H9 (cell line): ENCODE measurements around the gene KRTAP4-8. TPM values are rescaled to one million over a fixed set of nuclear protein-coding genes. Genes with fewer than 3 reads are reported as not detected.

Experiments
- DNase-seq: peaks from one replicate; pipeline ENCODE4 v3.0.0-alpha.2; 2017
- H2AFZ ChIP-seq: one replicate; pipeline ENCODE4 v1.6.1; 2013; ENCODE audit warnings: mild to moderate bottlenecking, low read length, control low read depth, moderate library complexity
- H2AK5ac ChIP-seq: 2 replicates; pipeline ENCODE4 v1.6.1; 2013; ENCODE audit warnings: low read length, control low read depth, mixed read lengths; ENCODE audit not compliant: insufficient read length
- H2BK120ac ChIP-seq: one replicate; pipeline ENCODE4 v1.6.1; 2013; ENCODE audit warnings: low read depth, mild to moderate bottlenecking, low read length, control low read depth, inconsistent platforms; ENCODE audit not compliant: poor library complexity, severe bottlenecking
- H2BK12ac ChIP-seq: 2 replicates; pipeline ENCODE4 v1.6.1; 2013; ENCODE audit warnings: low read length, control low read depth, mixed read lengths, low read depth; ENCODE audit not compliant: insufficient read length
- H2BK15ac ChIP-seq: 2 replicates; pipeline ENCODE4 v1.6.1; 2013; ENCODE audit warnings: low read depth, low read length, control low read depth
- H2BK20ac ChIP-seq: one replicate; pipeline ENCODE4 v1.6.1; 2013; ENCODE audit warnings: low read depth, mild to moderate bottlenecking, low read length, control low read depth, inconsistent platforms; ENCODE audit not compliant: poor library complexity, severe bottlenecking
- H2BK5ac ChIP-seq: 2 replicates; pipeline ENCODE4 v1.6.1; 2013; ENCODE audit warnings: low read length, control low read depth, mixed read lengths; ENCODE audit not compliant: insufficient read length
- H3K14ac ChIP-seq: 2 replicates; pipeline ENCODE4 v1.6.1; 2013; ENCODE audit warnings: low read length, control low read depth; ENCODE audit not compliant: insufficient read depth
- H3K18ac ChIP-seq: 2 replicates; pipeline ENCODE4 v1.6.1; 2013; ENCODE audit warnings: low read depth, mild to moderate bottlenecking, mixed read lengths, low read length, control low read depth; ENCODE audit not compliant: insufficient read length
- H3K23ac ChIP-seq: 2 replicates; pipeline ENCODE4 v1.6.1; 2013; ENCODE audit warnings: low read length, control low read depth, mixed read lengths, low read depth; ENCODE audit not compliant: insufficient read length
- H3K23me2 ChIP-seq: 2 replicates; pipeline ENCODE4 v1.6.1; 2013; ENCODE audit warnings: low read depth, mild to moderate bottlenecking, mixed read lengths, low read length, control low read depth; ENCODE audit not compliant: insufficient read length, poor library complexity, severe bottlenecking
- H3K27ac ChIP-seq: 2 replicates; pipeline ENCODE4 v1.5.1; 2013; ENCODE audit warnings: low read length, control low read depth, mixed read lengths, low read depth; ENCODE audit not compliant: insufficient read length
- H3K27me3 ChIP-seq: 2 replicates; pipeline ENCODE4 v1.6.1; 2013; ENCODE audit warnings: low read length, control low read depth, inconsistent platforms; ENCODE audit not compliant: insufficient read depth
- H3K4ac ChIP-seq: 2 replicates; pipeline ENCODE4 v1.6.1; 2013; ENCODE audit warnings: low read depth, mild to moderate bottlenecking, control low read depth, inconsistent platforms, low read length, moderate library complexity
- H3K4me1 ChIP-seq: 2 replicates; pipeline ENCODE4 v1.6.1; 2013; ENCODE audit warnings: low read length, control low read depth, inconsistent platforms; ENCODE audit not compliant: insufficient read depth
- H3K4me2 ChIP-seq: 2 replicates; pipeline ENCODE4 v1.6.1; 2013; ENCODE audit warnings: low read length, control low read depth, mixed read lengths; ENCODE audit not compliant: insufficient read length, insufficient read depth
- H3K56ac ChIP-seq: 2 replicates; pipeline ENCODE4 v1.6.1; 2013; ENCODE audit warnings: low read depth, mild to moderate bottlenecking, mixed read lengths, low read length, control low read depth; ENCODE audit not compliant: insufficient read length
- H3K79me1 ChIP-seq: 2 replicates; pipeline ENCODE4 v1.6.1; 2013; ENCODE audit warnings: low read depth, mild to moderate bottlenecking, moderate library complexity, low read length, control low read depth, inconsistent platforms; ENCODE audit not compliant: insufficient read depth, poor library complexity, severe bottlenecking
- H3K79me2 ChIP-seq: 2 replicates; pipeline ENCODE4 v1.6.1; 2013; ENCODE audit warnings: low read length, control low read depth, inconsistent platforms; ENCODE audit not compliant: insufficient read depth
- H3K9ac ChIP-seq: 2 replicates; pipeline ENCODE4 v1.6.1; 2013; ENCODE audit warnings: low read length, control low read depth, mixed read lengths; ENCODE audit not compliant: insufficient read length; ENCODE audit errors: extremely low read depth
- H3K9me3 ChIP-seq: one replicate; pipeline ENCODE4 v1.6.1; 2013; ENCODE audit warnings: low read depth, low read length, inconsistent platforms; ENCODE audit not compliant: control insufficient read depth
- H3T11ph ChIP-seq: one replicate; pipeline ENCODE4 v1.6.1; 2013; ENCODE audit warnings: mild to moderate bottlenecking, low read length, control low read depth, inconsistent platforms
- H4K20me1 ChIP-seq: one replicate; pipeline ENCODE4 v1.6.1; 2013; ENCODE audit not compliant: control insufficient read depth, insufficient read length, insufficient read depth
- H4K5ac ChIP-seq: 2 replicates; pipeline ENCODE4 v1.6.1; 2013; ENCODE audit warnings: low read depth, mild to moderate bottlenecking, mixed read lengths, low read length, control low read depth; ENCODE audit not compliant: insufficient read length
- H4K8ac ChIP-seq: replicated peaks from 2 replicates; pipeline ENCODE4 v1.6.1; 2013; ENCODE audit warnings: low read length, control low read depth, mixed read lengths, low read depth; ENCODE audit not compliant: insufficient read length
- H4K91ac ChIP-seq: 2 replicates; pipeline ENCODE4 v1.6.1; 2013; ENCODE audit warnings: low read depth, mild to moderate bottlenecking, moderate library complexity, mixed read lengths, low read length, control low read depth; ENCODE audit not compliant: insufficient read length
- H3K27ac Mint-ChIP-seq, 3 experiments: 2 replicates in 2 of 3; 3 replicates in 1 of 3; pipeline ENCODE4 v1.8.0; 2020 to 2021; ENCODE audit warnings: mixed read lengths in 3 of 3, mild to moderate bottlenecking in 1 of 3, moderate library complexity in 1 of 3
- H3K27me3 Mint-ChIP-seq: 2 replicates; pipeline ENCODE4 v1.8.0; 2021; ENCODE audit warnings: low read depth, mild to moderate bottlenecking, moderate library complexity, mixed read lengths
- H3K36me3 Mint-ChIP-seq, 3 experiments: 2 replicates in 2 of 3; 3 replicates in 1 of 3; pipeline ENCODE4 v1.8.0; 2020 to 2021; ENCODE audit warnings: low read depth in 3 of 3, mixed read lengths in 3 of 3; ENCODE audit not compliant: insufficient read depth in 1 of 3
- H3K4me1 Mint-ChIP-seq, 2 experiments: 2 replicates each; pipeline ENCODE4 v1.8.0; 2020; ENCODE audit warnings: mixed read lengths in 2 of 2
- H3K4me3 Mint-ChIP-seq, 2 experiments: 2 replicates in 1 of 2; 3 replicates in 1 of 2; pipeline ENCODE4 v1.8.0; 2020 to 2021; ENCODE audit warnings: mild to moderate bottlenecking in 2 of 2, mixed read lengths in 2 of 2, moderate library complexity in 1 of 2
- H3K9me3 Mint-ChIP-seq, 2 experiments: 2 replicates in 1 of 2; 3 replicates in 1 of 2; pipeline ENCODE4 v1.8.0; 2020; ENCODE audit warnings: mild to moderate bottlenecking in 2 of 2, mixed read lengths in 2 of 2, moderate library complexity in 1 of 2
- CTCF ChIP-seq: fragments of 200-600 bp; sonication (generic); conservative IDR thresholded peaks from 3 replicates; pipeline ENCODE4 v1.8.0; 2021; ENCODE audit warnings: antibody characterized with exemption, mild to moderate bottlenecking
- WGBS: extraction: QIAGEN DNeasy Blood & Tissue Kit; methylation state at CpG from one replicate; pipeline ENCODE4 v1.1.7; 2013; ENCODE audit warnings: missing lambda C conversion rate, low lambda C conversion rate, mixed read lengths; ENCODE audit not compliant: insufficient read length; ENCODE audit errors: extremely low coverage; 5-methylcytosine and 5-hydroxymethylcytosine counted together
- total RNA-seq: library from RNA; stranded (reverse); gene quantifications from 2 replicates; pipeline ENCODE4 v1.2.1, GENCODE V29; 2021

Gene KRTAP4-8
- total RNA-seq, 1 experiment from 2014 or later: not detected

GRCh38 chr17:41145261-41145660 lies 47.3 kb upstream of the KRTAP4-8 start:
- no peaks in the 10 kb centered on the region for H4K20me1 ChIP-seq
- peaks cover 22 to 28% of the 10 kb centered on the region in 2 experiments for H3K9me3 Mint-ChIP-seq
- no peak overlapping the region for H4K5ac ChIP-seq
- H3K56ac ChIP-seq: no peak overlapping the region
- no peak overlapping the region for H2AK5ac ChIP-seq
- H2BK12ac ChIP-seq: no peak overlapping the region
- no CpG with 5 or more reads among the region's 2 CpGs for WGBS
- no peak for DNase-seq
- H3K4me1 ChIP-seq: no peaks in the 10 kb centered on the region
- no peaks in the 10 kb centered on the region for H3K79me1 ChIP-seq
- H3K14ac ChIP-seq: no peak overlapping the region
- no peaks in the 10 kb centered on the region for H3K23me2 ChIP-seq
- no peak overlapping the region for H2BK120ac ChIP-seq
- H3K4me1 Mint-ChIP-seq: peaks cover 2 to 13% of the 10 kb centered on the region in 2 experiments
- no peaks in the 10 kb centered on the region for H3K27me3 Mint-ChIP-seq
- no peak overlapping the region for H3K4ac ChIP-seq
- no peak overlapping the region for H3K4me2 ChIP-seq
- no peak overlapping the region for H3T11ph ChIP-seq
- TF ChIP-seq CTCF: no peak
- H3K4me3 Mint-ChIP-seq: no peak overlapping the region
- H2BK15ac ChIP-seq: no peak overlapping the region
- no peak overlapping the region for H4K91ac ChIP-seq
- peaks cover 11 to 34% (median 19%) of the 10 kb centered on the region in 3 experiments for H3K36me3 Mint-ChIP-seq
- H3K79me2 ChIP-seq: no peaks in the 10 kb centered on the region
- no peak overlapping the region for H3K27ac Mint-ChIP-seq
- H4K8ac ChIP-seq: no peak overlapping the region
- H3K9ac ChIP-seq: no peak overlapping the region
- H3K9me3 ChIP-seq: peaks cover 5% of the 10 kb centered on the region
- H2BK5ac ChIP-seq: no peak overlapping the region
- H3K23ac ChIP-seq: no peak overlapping the region
- H3K27ac ChIP-seq: no peak overlapping the region
- H3K27me3 ChIP-seq: no peaks in the 10 kb centered on the region
- no peak overlapping the region for H2AFZ ChIP-seq
- no peak overlapping the region for H3K18ac ChIP-seq
- no peak overlapping the region for H2BK20ac ChIP-seq
